Stimulated activated naive CD8-positive, alpha-beta T cell treated with anti-CD3 and anti-CD28 coated beads, Interleukin-15, Interleukin-2, amounts not matched to agents 100 ng/mL and 50 ng/mL, for 24 hours (primary cell): Measurements from ENCODE around the gene NEDD9.
A peak's percentile ranks its signal among the peaks of the same experiment; 100 is the strongest.

Experiments used
- H3K27ac Mint-ChIP-seq: one replicate; pipeline ENCODE4 v1.8.0; 2021; ENCODE audit warnings: mild to moderate bottlenecking, mixed read lengths
- H3K27me3 Mint-ChIP-seq: one replicate; pipeline ENCODE4 v1.8.0; 2021; ENCODE audit warnings: mixed read lengths
- H3K36me3 Mint-ChIP-seq: one replicate; pipeline ENCODE4 v1.8.0; 2021; ENCODE audit warnings: low read depth, mixed read lengths
- H3K4me1 Mint-ChIP-seq: one replicate; pipeline ENCODE4 v1.8.0; 2021; ENCODE audit warnings: low read depth, mixed read lengths
- H3K4me3 Mint-ChIP-seq: one replicate; pipeline ENCODE4 v1.8.0; 2021; ENCODE audit warnings: mild to moderate bottlenecking, mixed read lengths
- H3K9me3 Mint-ChIP-seq: one replicate; pipeline ENCODE4 v1.8.0; 2021; ENCODE audit warnings: mixed read lengths

NEDD9 gene

GRCh38 chr6:11174242-11174611 is 58.2 kb downstream of the NEDD9 start:
- no peak overlapping the region for H3K27ac Mint-ChIP-seq
- no peaks in the 10 kb centered on the region for H3K27me3 Mint-ChIP-seq
- H3K9me3 Mint-ChIP-seq = peaks cover under 1% of the 10 kb centered on the region
- H3K36me3 Mint-ChIP-seq = no peaks in the 10 kb centered on the region
- H3K4me1 Mint-ChIP-seq = peaks cover 14% of the 10 kb centered on the region
- no peak overlapping the region for H3K4me3 Mint-ChIP-seq

- Mint-ChIP-seq H3K4me1 (peaks cover 17% of the 10 kb centered on the region), H3K27ac (no peak overlapping the region), H3K36me3 (no peaks in the 10 kb centered on the region), H3K4me3 (no peak overlapping the region), H3K9me3 (no peaks in the 10 kb centered on the region), H3K27me3 (no peaks in the 10 kb centered on the region)
Measured at GRCh38 chr6:11172501-11173327, 59.8 kb downstream of the NEDD9 start.

- Mint-ChIP-seq H3K9me3 (no peaks in the 10 kb centered on the region), H3K4me3 (no peak overlapping the region), H3K27ac (no peak overlapping the region), H3K27me3 (no peaks in the 10 kb centered on the region), H3K36me3 (no peaks in the 10 kb centered on the region), H3K4me1 (peaks cover 17% of the 10 kb centered on the region)
Measured at GRCh38 chr6:11171952-11172351, 60.5 kb downstream of the NEDD9 start.

GRCh38 chr6:11168091-11168635 is 64.3 kb downstream of the NEDD9 start:
- Mint-ChIP-seq H3K27ac (no peak overlapping the region), H3K9me3 (no peaks in the 10 kb centered on the region), H3K36me3 (no peaks in the 10 kb centered on the region)

GRCh38 chr6:11166948-11167347 is 65.5 kb downstream of the NEDD9 start:
- no peaks in the 10 kb centered on the region for H3K27me3 Mint-ChIP-seq
- no peak overlapping the region for H3K27ac Mint-ChIP-seq
- H3K4me3 Mint-ChIP-seq = no peak overlapping the region
- H3K9me3 Mint-ChIP-seq = no peaks in the 10 kb centered on the region
- H3K36me3 Mint-ChIP-seq = no peaks in the 10 kb centered on the region
- peaks cover 24% of the 10 kb centered on the region for H3K4me1 Mint-ChIP-seq

More at GRCh38 chr6:11168091-11168635, 64.3 kb downstream of the NEDD9 start:
- Mint-ChIP-seq H3K27me3 (no peaks in the 10 kb centered on the region), H3K4me1 (peaks cover 34% of the 10 kb centered on the region), H3K4me3 (no peak overlapping the region)

GRCh38 chr6:11164717-11165646 is 67.5 kb downstream of the NEDD9 start:
- peak overlapping the region; percentile 33 for H3K27ac Mint-ChIP-seq
- H3K27me3 Mint-ChIP-seq = no peaks in the 10 kb centered on the region
- H3K9me3 Mint-ChIP-seq = no peaks in the 10 kb centered on the region
- H3K4me1 Mint-ChIP-seq = peaks cover 24% of the 10 kb centered on the region
- H3K4me3 Mint-ChIP-seq = no peak overlapping the region
- H3K36me3 Mint-ChIP-seq = no peaks in the 10 kb centered on the region

- no peak overlapping the region for H3K4me3 Mint-ChIP-seq
- H3K27ac Mint-ChIP-seq = no peak overlapping the region
- no peaks in the 10 kb centered on the region for H3K36me3 Mint-ChIP-seq
- no peaks in the 10 kb centered on the region for H3K27me3 Mint-ChIP-seq
- H3K4me1 Mint-ChIP-seq = peaks cover 21% of the 10 kb centered on the region
- H3K9me3 Mint-ChIP-seq = no peaks in the 10 kb centered on the region
Measured at GRCh38 chr6:11163932-11164331, 68.5 kb downstream of the NEDD9 start.

GRCh38 chr6:11162262-11162661 is 70.2 kb downstream of the NEDD9 start:
- Mint-ChIP-seq H3K27me3 (no peaks in the 10 kb centered on the region), H3K27ac (no peak overlapping the region), H3K36me3 (no peaks in the 10 kb centered on the region), H3K4me1 (peaks cover 20% of the 10 kb centered on the region), H3K4me3 (no peak overlapping the region), H3K9me3 (no peaks in the 10 kb centered on the region)

- Mint-ChIP-seq H3K27ac (no peak overlapping the region), H3K27me3 (peaks cover 4% of the 10 kb centered on the region), H3K9me3 (no peaks in the 10 kb centered on the region), H3K4me1 (peaks cover 20% of the 10 kb centered on the region), H3K4me3 (no peak overlapping the region), H3K36me3 (no peaks in the 10 kb centered on the region)
Measured at GRCh38 chr6:11161031-11161956, 71.2 kb downstream of the NEDD9 start.

GRCh38 chr6:11160199-11160598 is 72.3 kb downstream of the NEDD9 start:
- Mint-ChIP-seq H3K27ac (no peak overlapping the region), H3K27me3 (peaks cover 4% of the 10 kb centered on the region), H3K9me3 (no peaks in the 10 kb centered on the region), H3K4me3 (no peak overlapping the region), H3K36me3 (no peaks in the 10 kb centered on the region), H3K4me1 (peaks cover 13% of the 10 kb centered on the region)

GRCh38 chr6:11155589-11155988 is 76.9 kb downstream of the NEDD9 start:
- H3K36me3 Mint-ChIP-seq = no peaks in the 10 kb centered on the region
- H3K4me3 Mint-ChIP-seq = no peak overlapping the region
- no peaks in the 10 kb centered on the region for H3K9me3 Mint-ChIP-seq
- H3K27me3 Mint-ChIP-seq = peaks cover 13% of the 10 kb centered on the region
- H3K4me1 Mint-ChIP-seq = peaks cover 7% of the 10 kb centered on the region
- H3K27ac Mint-ChIP-seq = no peak overlapping the region

- no peaks in the 10 kb centered on the region for H3K36me3 Mint-ChIP-seq
- H3K4me1 Mint-ChIP-seq = peaks cover 7% of the 10 kb centered on the region
- peak overlapping the region; percentile 59 for H3K4me3 Mint-ChIP-seq
- no peak overlapping the region for H3K27ac Mint-ChIP-seq
- H3K9me3 Mint-ChIP-seq = no peaks in the 10 kb centered on the region
- peaks cover 13% of the 10 kb centered on the region for H3K27me3 Mint-ChIP-seq
Measured at GRCh38 chr6:11153447-11153846, 79.0 kb downstream of the NEDD9 start.

- H3K27ac Mint-ChIP-seq = no peak overlapping the region
- H3K4me3 Mint-ChIP-seq = no peak overlapping the region
- no peaks in the 10 kb centered on the region for H3K36me3 Mint-ChIP-seq
- peaks cover 13% of the 10 kb centered on the region for H3K27me3 Mint-ChIP-seq
- H3K4me1 Mint-ChIP-seq = peaks cover 7% of the 10 kb centered on the region
- H3K9me3 Mint-ChIP-seq = no peaks in the 10 kb centered on the region
Measured at GRCh38 chr6:11152581-11152980, 79.9 kb downstream of the NEDD9 start.

GRCh38 chr6:11151488-11151887 is 81.0 kb downstream of the NEDD9 start:
- no peaks in the 10 kb centered on the region for H3K9me3 Mint-ChIP-seq
- no peaks in the 10 kb centered on the region for H3K36me3 Mint-ChIP-seq
- H3K4me3 Mint-ChIP-seq = no peak overlapping the region
- peaks cover 7% of the 10 kb centered on the region for H3K4me1 Mint-ChIP-seq
- H3K27ac Mint-ChIP-seq = no peak overlapping the region
- peaks cover 12% of the 10 kb centered on the region for H3K27me3 Mint-ChIP-seq
